ENCODE results near the gene GATAD1.

- TF ChIP-seq, protein P1, sequence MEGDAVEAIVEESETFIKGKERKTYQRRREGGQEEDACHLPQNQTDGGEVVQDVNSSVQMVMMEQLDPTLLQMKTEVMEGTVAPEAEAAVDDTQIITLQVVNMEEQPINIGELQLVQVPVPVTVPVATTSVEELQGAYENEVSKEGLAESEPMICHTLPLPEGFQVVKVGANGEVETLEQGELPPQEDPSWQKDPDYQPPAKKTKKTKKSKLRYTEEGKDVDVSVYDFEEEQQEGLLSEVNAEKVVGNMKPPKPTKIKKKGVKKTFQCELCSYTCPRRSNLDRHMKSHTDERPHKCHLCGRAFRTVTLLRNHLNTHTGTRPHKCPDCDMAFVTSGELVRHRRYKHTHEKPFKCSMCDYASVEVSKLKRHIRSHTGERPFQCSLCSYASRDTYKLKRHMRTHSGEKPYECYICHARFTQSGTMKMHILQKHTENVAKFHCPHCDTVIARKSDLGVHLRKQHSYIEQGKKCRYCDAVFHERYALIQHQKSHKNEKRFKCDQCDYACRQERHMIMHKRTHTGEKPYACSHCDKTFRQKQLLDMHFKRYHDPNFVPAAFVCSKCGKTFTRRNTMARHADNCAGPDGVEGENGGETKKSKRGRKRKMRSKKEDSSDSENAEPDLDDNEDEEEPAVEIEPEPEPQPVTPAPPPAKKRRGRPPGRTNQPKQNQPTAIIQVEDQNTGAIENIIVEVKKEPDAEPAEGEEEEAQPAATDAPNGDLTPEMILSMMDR (IDR thresholded peaks at IDR 0.05) = peak; percentile 16; the same call in 1 of the 2 replicates
- no peak for TF ChIP-seq POLR2AphosphoS5 (IDR thresholded peaks at IDR 0.05; ENCODE audit: low read depth, low read length)
- TF ChIP-seq SIN3A (IDR thresholded peaks at IDR 0.05; ENCODE audit: borderline replicate concordance, insufficient read depth, low read depth, low read length) = no peak
- no peak for TF ChIP-seq REST (IDR thresholded peaks at IDR 0.05; ENCODE audit: insufficient read depth in 1 of 2, low read depth in 2 of 2, low read length in 1 of 2)
- no peak for TF ChIP-seq TCF7L2 (IDR thresholded peaks at IDR 0.05; ENCODE audit: low read depth, low read length)
These were observed 43.1 kb upstream of the GATAD1 start for GRCh38 chr7:92404170-92404614.

Data from Panc1 (cell line).